HEK293 (cell line): Measurements from ENCODE around the gene ANKRD53.
"Not testable (repeated sequence)": the region's sequence is repeated elsewhere in the genome, so short reads cannot be mapped to it uniquely, and the experiment has no call there.

Source experiments
- FEZF1 ChIP-seq: fragments of 450-650 bp; formaldehyde crosslinking; IDR thresholded peaks from 2 replicates; pipeline ENCODE4 v1.5.1; 2016; ENCODE audit warnings: missing biosample characterization, missing genetic modification characterization
- ZNF10 ChIP-seq: fragments of 450-650 bp; formaldehyde crosslinking; IDR thresholded peaks from 2 replicates; pipeline ENCODE4 v1.5.1; 2017; ENCODE audit warnings: missing biosample characterization, missing genetic modification characterization
- ZNF138 ChIP-seq: fragments of 450-650 bp; formaldehyde crosslinking; IDR thresholded peaks from 2 replicates; pipeline ENCODE4 v1.5.1; 2016; ENCODE audit warnings: missing biosample characterization, missing genetic modification characterization, borderline replicate concordance
- ZNF140 ChIP-seq: fragments of 450-650 bp; formaldehyde crosslinking; IDR thresholded peaks from 2 replicates; pipeline ENCODE4 v1.5.1; 2016; ENCODE audit warnings: missing biosample characterization, missing genetic modification characterization
- ZNF292 ChIP-seq: fragments of 450-650 bp; formaldehyde crosslinking; IDR thresholded peaks from 2 replicates; pipeline ENCODE4 v1.5.1; 2016; ENCODE audit warnings: low read depth, missing biosample characterization, missing genetic modification characterization, borderline replicate concordance
- ZNF398 ChIP-seq: fragments of 450-650 bp; formaldehyde crosslinking; IDR thresholded peaks from 2 replicates; pipeline ENCODE4 v1.5.1; 2017; ENCODE audit warnings: missing biosample characterization, missing genetic modification characterization
- ZNF629 ChIP-seq: fragments of 450-650 bp; formaldehyde crosslinking; IDR thresholded peaks from 2 replicates; pipeline ENCODE4 v1.5.1; 2017; ENCODE audit warnings: missing biosample characterization, missing genetic modification characterization
- ZNF639 ChIP-seq: fragments of 450-650 bp; formaldehyde crosslinking; IDR thresholded peaks from 2 replicates; pipeline ENCODE4 v1.5.1; 2016; ENCODE audit warnings: missing biosample characterization, missing genetic modification characterization
- ZNF776 ChIP-seq: fragments of 450-650 bp; formaldehyde crosslinking; IDR thresholded peaks from 2 replicates; pipeline ENCODE4 v1.5.0; 2017; ENCODE audit warnings: missing biosample characterization, missing genetic modification characterization, borderline replicate concordance
- TF ChIP-seq, protein P1 (sequence below): fragments of 450-650 bp; formaldehyde crosslinking; IDR thresholded peaks from 2 replicates; pipeline ENCODE4 v1.5.1; 2016; ENCODE audit warnings: missing biosample characterization, missing genetic modification characterization
- TF ChIP-seq, protein P2 (sequence below): fragments of 450-650 bp; formaldehyde crosslinking; IDR thresholded peaks from 2 replicates; pipeline ENCODE4 v1.5.1; 2016; ENCODE audit warnings: missing biosample characterization, missing genetic modification characterization, borderline replicate concordance

- TF ChIP-seq ZNF398 (tag by site-specific recombination); ZNF292 (tag by site-specific recombination); ZNF629; ZNF138 (tag by site-specific recombination); ZNF776 (tag by site-specific recombination); FEZF1 (tag by site-specific recombination); ZNF10; ZNF639 (tag by site-specific recombination); ZNF140: not testable (repeated sequence)
- TF ChIP-seq, protein P1, sequence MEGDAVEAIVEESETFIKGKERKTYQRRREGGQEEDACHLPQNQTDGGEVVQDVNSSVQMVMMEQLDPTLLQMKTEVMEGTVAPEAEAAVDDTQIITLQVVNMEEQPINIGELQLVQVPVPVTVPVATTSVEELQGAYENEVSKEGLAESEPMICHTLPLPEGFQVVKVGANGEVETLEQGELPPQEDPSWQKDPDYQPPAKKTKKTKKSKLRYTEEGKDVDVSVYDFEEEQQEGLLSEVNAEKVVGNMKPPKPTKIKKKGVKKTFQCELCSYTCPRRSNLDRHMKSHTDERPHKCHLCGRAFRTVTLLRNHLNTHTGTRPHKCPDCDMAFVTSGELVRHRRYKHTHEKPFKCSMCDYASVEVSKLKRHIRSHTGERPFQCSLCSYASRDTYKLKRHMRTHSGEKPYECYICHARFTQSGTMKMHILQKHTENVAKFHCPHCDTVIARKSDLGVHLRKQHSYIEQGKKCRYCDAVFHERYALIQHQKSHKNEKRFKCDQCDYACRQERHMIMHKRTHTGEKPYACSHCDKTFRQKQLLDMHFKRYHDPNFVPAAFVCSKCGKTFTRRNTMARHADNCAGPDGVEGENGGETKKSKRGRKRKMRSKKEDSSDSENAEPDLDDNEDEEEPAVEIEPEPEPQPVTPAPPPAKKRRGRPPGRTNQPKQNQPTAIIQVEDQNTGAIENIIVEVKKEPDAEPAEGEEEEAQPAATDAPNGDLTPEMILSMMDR (tag by site-specific recombination), result not testable (repeated sequence)
- TF ChIP-seq, protein P2, sequence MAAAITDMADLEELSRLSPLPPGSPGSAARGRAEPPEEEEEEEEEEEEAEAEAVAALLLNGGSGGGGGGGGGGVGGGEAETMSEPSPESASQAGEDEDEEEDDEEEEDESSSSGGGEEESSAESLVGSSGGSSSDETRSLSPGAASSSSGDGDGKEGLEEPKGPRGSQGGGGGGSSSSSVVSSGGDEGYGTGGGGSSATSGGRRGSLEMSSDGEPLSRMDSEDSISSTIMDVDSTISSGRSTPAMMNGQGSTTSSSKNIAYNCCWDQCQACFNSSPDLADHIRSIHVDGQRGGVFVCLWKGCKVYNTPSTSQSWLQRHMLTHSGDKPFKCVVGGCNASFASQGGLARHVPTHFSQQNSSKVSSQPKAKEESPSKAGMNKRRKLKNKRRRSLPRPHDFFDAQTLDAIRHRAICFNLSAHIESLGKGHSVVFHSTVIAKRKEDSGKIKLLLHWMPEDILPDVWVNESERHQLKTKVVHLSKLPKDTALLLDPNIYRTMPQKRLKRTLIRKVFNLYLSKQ (tag by site-specific recombination), result not testable (repeated sequence)
Measured at GRCh38 chr2:71011786-71012185, 33.4 kb downstream of the ANKRD53 start.
